ENCODE results near the gene NKIRAS2.

Gene NKIRAS2

GRCh38 chr17:42031584-42031983, 11.7 kb downstream of the NKIRAS2 start:
- Histone ChIP-seq H3K9ac (ENCODE audit: low read length) (no peak overlapping the region), H3K27me3 (ENCODE audit: control insufficient read depth in 1 of 2, insufficient read depth in 2 of 2, low read length in 2 of 2) (peaks cover 0 to 11% of the 10 kb centered on the region in 2 donors), H3K9me3 (ENCODE audit: low read length) (no peaks in the 10 kb centered on the region), H3K36me3 (ENCODE audit: insufficient read depth, low read length) (no peaks in the 10 kb centered on the region), H3K4me3 (ENCODE audit: low read depth in 1 of 2, low read length in 2 of 2) (no peak overlapping the region), H3K4me1 (ENCODE audit: insufficient read depth, low read length) (no peaks in the 10 kb centered on the region), H3K27ac (ENCODE audit: low read depth, low read length) (no peak overlapping the region)

- no peak overlapping the region for H3K27ac ChIP-seq (ENCODE audit: low read depth, low read length)
- H3K4me1 ChIP-seq (ENCODE audit: insufficient read depth, low read length), result no peaks in the 10 kb centered on the region
- H3K4me3 ChIP-seq (ENCODE audit: low read depth in 1 of 2, low read length in 2 of 2), result no peak overlapping the region
- peaks cover 0 to 13% of the 10 kb centered on the region in 2 donors for H3K27me3 ChIP-seq (ENCODE audit: control insufficient read depth in 1 of 2, insufficient read depth in 2 of 2, low read length in 2 of 2)
- no peak overlapping the region for H3K9ac ChIP-seq (ENCODE audit: low read length)
- H3K36me3 ChIP-seq (ENCODE audit: insufficient read depth, low read length), result no peaks in the 10 kb centered on the region
- no peaks in the 10 kb centered on the region for H3K9me3 ChIP-seq (ENCODE audit: low read length)
These were observed 14.2 kb downstream of the NKIRAS2 start for GRCh38 chr17:42034059-42034458.

- no peaks in the 10 kb centered on the region for H3K4me1 ChIP-seq (ENCODE audit: insufficient read depth, low read length)
- H3K4me3 ChIP-seq (ENCODE audit: low read depth in 1 of 2, low read length in 2 of 2), result no peak overlapping the region
- peaks cover 0 to 23% of the 10 kb centered on the region in 2 donors for H3K27me3 ChIP-seq (ENCODE audit: control insufficient read depth in 1 of 2, insufficient read depth in 2 of 2, low read length in 2 of 2)
- H3K36me3 ChIP-seq (ENCODE audit: insufficient read depth, low read length), result no peaks in the 10 kb centered on the region
- H3K9me3 ChIP-seq (ENCODE audit: low read length), result no peaks in the 10 kb centered on the region
- no peak overlapping the region for H3K27ac ChIP-seq (ENCODE audit: low read depth, low read length)
- H3K9ac ChIP-seq (ENCODE audit: low read length), result no peak overlapping the region
These were observed 18.5 kb downstream of the NKIRAS2 start for GRCh38 chr17:42038221-42038973.

GRCh38 chr17:42039794-42040763, 20.2 kb downstream of the NKIRAS2 start:
- no peak overlapping the region for H3K4me3 ChIP-seq (ENCODE audit: low read depth in 1 of 2, low read length in 2 of 2)
- no peak overlapping the region for H3K27ac ChIP-seq (ENCODE audit: low read depth, low read length)
- no peak overlapping the region for H3K9ac ChIP-seq (ENCODE audit: low read length)
- no peaks in the 10 kb centered on the region for H3K36me3 ChIP-seq (ENCODE audit: insufficient read depth, low read length)
- H3K27me3 ChIP-seq (ENCODE audit: control insufficient read depth in 1 of 2, insufficient read depth in 2 of 2, low read length in 2 of 2), result peaks cover 0 to 23% of the 10 kb centered on the region in 2 donors
- no peaks in the 10 kb centered on the region for H3K4me1 ChIP-seq (ENCODE audit: insufficient read depth, low read length)
- H3K9me3 ChIP-seq (ENCODE audit: low read length), result no peaks in the 10 kb centered on the region

- no peak overlapping the region for H3K27ac ChIP-seq (ENCODE audit: low read depth, low read length)
- no peak overlapping the region for H3K4me3 ChIP-seq (ENCODE audit: low read depth in 1 of 2, low read length in 2 of 2)
- H3K9ac ChIP-seq (ENCODE audit: low read length), result no peak overlapping the region
- no peaks in the 10 kb centered on the region for H3K9me3 ChIP-seq (ENCODE audit: low read length)
- no peaks in the 10 kb centered on the region for H3K4me1 ChIP-seq (ENCODE audit: insufficient read depth, low read length)
- H3K27me3 ChIP-seq (ENCODE audit: control insufficient read depth in 1 of 2, insufficient read depth in 2 of 2, low read length in 2 of 2), result peaks cover 0 to 23% of the 10 kb centered on the region in 2 donors
- no peaks in the 10 kb centered on the region for H3K36me3 ChIP-seq (ENCODE audit: insufficient read depth, low read length)
These were observed 20.9 kb downstream of the NKIRAS2 start for GRCh38 chr17:42040818-42041217.

- no peaks in the 10 kb centered on the region for H3K9me3 ChIP-seq (ENCODE audit: low read length)
- no peak overlapping the region for H3K9ac ChIP-seq (ENCODE audit: low read length)
- no peaks in the 10 kb centered on the region for H3K36me3 ChIP-seq (ENCODE audit: insufficient read depth, low read length)
- H3K4me1 ChIP-seq (ENCODE audit: insufficient read depth, low read length), result no peaks in the 10 kb centered on the region
- no peak overlapping the region for H3K4me3 ChIP-seq (ENCODE audit: low read depth in 1 of 2, low read length in 2 of 2)
- H3K27ac ChIP-seq (ENCODE audit: low read depth, low read length), result no peak overlapping the region
- peaks cover 0 to 23% of the 10 kb centered on the region in 2 donors for H3K27me3 ChIP-seq (ENCODE audit: control insufficient read depth in 1 of 2, insufficient read depth in 2 of 2, low read length in 2 of 2)
These were observed 21.7 kb downstream of the NKIRAS2 start for GRCh38 chr17:42041619-42042018.

- Histone ChIP-seq H3K9ac (ENCODE audit: low read length) (no peak overlapping the region), H3K4me1 (ENCODE audit: insufficient read depth, low read length) (no peaks in the 10 kb centered on the region), H3K27me3 (ENCODE audit: control insufficient read depth in 1 of 2, insufficient read depth in 2 of 2, low read length in 2 of 2) (peaks cover 0 to 16% of the 10 kb centered on the region in 2 donors), H3K4me3 (ENCODE audit: low read depth in 1 of 2, low read length in 2 of 2) (no peak overlapping the region), H3K27ac (ENCODE audit: low read depth, low read length) (no peak overlapping the region), H3K9me3 (ENCODE audit: low read length) (no peaks in the 10 kb centered on the region), H3K36me3 (ENCODE audit: insufficient read depth, low read length) (no peaks in the 10 kb centered on the region)
These were observed 22.9 kb downstream of the NKIRAS2 start for GRCh38 chr17:42042598-42043319.

- no peaks in the 10 kb centered on the region for H3K36me3 ChIP-seq (ENCODE audit: insufficient read depth, low read length)
- H3K4me1 ChIP-seq (ENCODE audit: insufficient read depth, low read length), result peaks cover 5% of the 10 kb centered on the region
- H3K27ac ChIP-seq (ENCODE audit: low read depth, low read length), result no peak overlapping the region
- H3K9me3 ChIP-seq (ENCODE audit: low read length), result no peaks in the 10 kb centered on the region
- H3K9ac ChIP-seq (ENCODE audit: low read length), result no peak overlapping the region
- H3K27me3 ChIP-seq (ENCODE audit: control insufficient read depth in 1 of 2, insufficient read depth in 2 of 2, low read length in 2 of 2), result no peaks in the 10 kb centered on the region
- H3K4me3 ChIP-seq (ENCODE audit: low read depth in 1 of 2, low read length in 2 of 2), result no peak overlapping the region
These were observed 25.8 kb downstream of the NKIRAS2 start for GRCh38 chr17:42045719-42046118.

GRCh38 chr17:42047343-42047742, 27.5 kb downstream of the NKIRAS2 start:
- no peaks in the 10 kb centered on the region for H3K36me3 ChIP-seq (ENCODE audit: insufficient read depth, low read length)
- no peaks in the 10 kb centered on the region for H3K9me3 ChIP-seq (ENCODE audit: low read length)
- H3K4me3 ChIP-seq (ENCODE audit: low read depth in 1 of 2, low read length in 2 of 2), result no peak overlapping the region
- H3K27me3 ChIP-seq (ENCODE audit: control insufficient read depth in 1 of 2, insufficient read depth in 2 of 2, low read length in 2 of 2), result no peaks in the 10 kb centered on the region
- no peak overlapping the region for H3K27ac ChIP-seq (ENCODE audit: low read depth, low read length)
- no peak overlapping the region for H3K9ac ChIP-seq (ENCODE audit: low read length)
- peaks cover 8% of the 10 kb centered on the region for H3K4me1 ChIP-seq (ENCODE audit: insufficient read depth, low read length)

GRCh38 chr17:42049834-42050392, 30.0 kb downstream of the NKIRAS2 start:
- peaks cover 0 to 20% of the 10 kb centered on the region in 2 donors for H3K27me3 ChIP-seq (ENCODE audit: control insufficient read depth in 1 of 2, insufficient read depth in 2 of 2, low read length in 2 of 2)
- H3K9me3 ChIP-seq (ENCODE audit: low read length), result no peaks in the 10 kb centered on the region
- no peak overlapping the region for H3K9ac ChIP-seq (ENCODE audit: low read length)
- peak overlapping the region; percentile 57 to 66 for H3K4me3 ChIP-seq (ENCODE audit: low read depth in 1 of 2, low read length in 2 of 2)
- no peak overlapping the region for H3K27ac ChIP-seq (ENCODE audit: low read depth, low read length)
- no peaks in the 10 kb centered on the region for H3K36me3 ChIP-seq (ENCODE audit: insufficient read depth, low read length)
- peaks cover 8% of the 10 kb centered on the region for H3K4me1 ChIP-seq (ENCODE audit: insufficient read depth, low read length)

Data from muscle layer of colon (tissue), 2 donors.